H9 (cell line): ENCODE data around the gene CYB5R2. TPM values are rescaled to one million over a fixed set of nuclear protein-coding genes. Genes with fewer than 3 reads are reported as not detected.

Experiments
- DNase-seq: peaks from one replicate; pipeline ENCODE4 v3.0.0-alpha.2; 2017
- H2AFZ ChIP-seq: one replicate; pipeline ENCODE4 v1.6.1; 2013; ENCODE audit warnings: mild to moderate bottlenecking, low read length, control low read depth, moderate library complexity
- H2AK5ac ChIP-seq: 2 replicates; pipeline ENCODE4 v1.6.1; 2013; ENCODE audit warnings: low read length, control low read depth, mixed read lengths; ENCODE audit not compliant: insufficient read length
- H2BK120ac ChIP-seq: one replicate; pipeline ENCODE4 v1.6.1; 2013; ENCODE audit warnings: low read depth, mild to moderate bottlenecking, low read length, control low read depth, inconsistent platforms; ENCODE audit not compliant: poor library complexity, severe bottlenecking
- H2BK12ac ChIP-seq: 2 replicates; pipeline ENCODE4 v1.6.1; 2013; ENCODE audit warnings: low read length, control low read depth, mixed read lengths, low read depth; ENCODE audit not compliant: insufficient read length
- H2BK15ac ChIP-seq: 2 replicates; pipeline ENCODE4 v1.6.1; 2013; ENCODE audit warnings: low read depth, low read length, control low read depth
- H2BK20ac ChIP-seq: one replicate; pipeline ENCODE4 v1.6.1; 2013; ENCODE audit warnings: low read depth, mild to moderate bottlenecking, low read length, control low read depth, inconsistent platforms; ENCODE audit not compliant: poor library complexity, severe bottlenecking
- H2BK5ac ChIP-seq: 2 replicates; pipeline ENCODE4 v1.6.1; 2013; ENCODE audit warnings: low read length, control low read depth, mixed read lengths; ENCODE audit not compliant: insufficient read length
- H3K14ac ChIP-seq: 2 replicates; pipeline ENCODE4 v1.6.1; 2013; ENCODE audit warnings: low read length, control low read depth; ENCODE audit not compliant: insufficient read depth
- H3K18ac ChIP-seq: 2 replicates; pipeline ENCODE4 v1.6.1; 2013; ENCODE audit warnings: low read depth, mild to moderate bottlenecking, mixed read lengths, low read length, control low read depth; ENCODE audit not compliant: insufficient read length
- H3K23ac ChIP-seq: 2 replicates; pipeline ENCODE4 v1.6.1; 2013; ENCODE audit warnings: low read length, control low read depth, mixed read lengths, low read depth; ENCODE audit not compliant: insufficient read length
- H3K23me2 ChIP-seq: 2 replicates; pipeline ENCODE4 v1.6.1; 2013; ENCODE audit warnings: low read depth, mild to moderate bottlenecking, mixed read lengths, low read length, control low read depth; ENCODE audit not compliant: insufficient read length, poor library complexity, severe bottlenecking
- H3K27ac ChIP-seq: 2 replicates; pipeline ENCODE4 v1.5.1; 2013; ENCODE audit warnings: low read length, control low read depth, mixed read lengths, low read depth; ENCODE audit not compliant: insufficient read length
- H3K27me3 ChIP-seq: 2 replicates; pipeline ENCODE4 v1.6.1; 2013; ENCODE audit warnings: low read length, control low read depth, inconsistent platforms; ENCODE audit not compliant: insufficient read depth
- H3K4ac ChIP-seq: 2 replicates; pipeline ENCODE4 v1.6.1; 2013; ENCODE audit warnings: low read depth, mild to moderate bottlenecking, control low read depth, inconsistent platforms, low read length, moderate library complexity
- H3K4me1 ChIP-seq: 2 replicates; pipeline ENCODE4 v1.6.1; 2013; ENCODE audit warnings: low read length, control low read depth, inconsistent platforms; ENCODE audit not compliant: insufficient read depth
- H3K4me2 ChIP-seq: 2 replicates; pipeline ENCODE4 v1.6.1; 2013; ENCODE audit warnings: low read length, control low read depth, mixed read lengths; ENCODE audit not compliant: insufficient read length, insufficient read depth
- H3K56ac ChIP-seq: 2 replicates; pipeline ENCODE4 v1.6.1; 2013; ENCODE audit warnings: low read depth, mild to moderate bottlenecking, mixed read lengths, low read length, control low read depth; ENCODE audit not compliant: insufficient read length
- H3K79me1 ChIP-seq: 2 replicates; pipeline ENCODE4 v1.6.1; 2013; ENCODE audit warnings: low read depth, mild to moderate bottlenecking, moderate library complexity, low read length, control low read depth, inconsistent platforms; ENCODE audit not compliant: insufficient read depth, poor library complexity, severe bottlenecking
- H3K79me2 ChIP-seq: 2 replicates; pipeline ENCODE4 v1.6.1; 2013; ENCODE audit warnings: low read length, control low read depth, inconsistent platforms; ENCODE audit not compliant: insufficient read depth
- H3K9ac ChIP-seq: 2 replicates; pipeline ENCODE4 v1.6.1; 2013; ENCODE audit warnings: low read length, control low read depth, mixed read lengths; ENCODE audit not compliant: insufficient read length; ENCODE audit errors: extremely low read depth
- H3K9me3 ChIP-seq: one replicate; pipeline ENCODE4 v1.6.1; 2013; ENCODE audit warnings: low read depth, low read length, inconsistent platforms; ENCODE audit not compliant: control insufficient read depth
- H3T11ph ChIP-seq: one replicate; pipeline ENCODE4 v1.6.1; 2013; ENCODE audit warnings: mild to moderate bottlenecking, low read length, control low read depth, inconsistent platforms
- H4K20me1 ChIP-seq: one replicate; pipeline ENCODE4 v1.6.1; 2013; ENCODE audit not compliant: control insufficient read depth, insufficient read length, insufficient read depth
- H4K5ac ChIP-seq: 2 replicates; pipeline ENCODE4 v1.6.1; 2013; ENCODE audit warnings: low read depth, mild to moderate bottlenecking, mixed read lengths, low read length, control low read depth; ENCODE audit not compliant: insufficient read length
- H4K8ac ChIP-seq: replicated peaks from 2 replicates; pipeline ENCODE4 v1.6.1; 2013; ENCODE audit warnings: low read length, control low read depth, mixed read lengths, low read depth; ENCODE audit not compliant: insufficient read length
- H4K91ac ChIP-seq: 2 replicates; pipeline ENCODE4 v1.6.1; 2013; ENCODE audit warnings: low read depth, mild to moderate bottlenecking, moderate library complexity, mixed read lengths, low read length, control low read depth; ENCODE audit not compliant: insufficient read length
- H3K27ac Mint-ChIP-seq, 3 experiments: 2 replicates in 2 of 3; 3 replicates in 1 of 3; pipeline ENCODE4 v1.8.0; 2020 to 2021; ENCODE audit warnings: mixed read lengths in 3 of 3, mild to moderate bottlenecking in 1 of 3, moderate library complexity in 1 of 3
- H3K27me3 Mint-ChIP-seq: 2 replicates; pipeline ENCODE4 v1.8.0; 2021; ENCODE audit warnings: low read depth, mild to moderate bottlenecking, moderate library complexity, mixed read lengths
- H3K36me3 Mint-ChIP-seq, 3 experiments: 2 replicates in 2 of 3; 3 replicates in 1 of 3; pipeline ENCODE4 v1.8.0; 2020 to 2021; ENCODE audit warnings: low read depth in 3 of 3, mixed read lengths in 3 of 3; ENCODE audit not compliant: insufficient read depth in 1 of 3
- H3K4me1 Mint-ChIP-seq, 2 experiments: 2 replicates each; pipeline ENCODE4 v1.8.0; 2020; ENCODE audit warnings: mixed read lengths in 2 of 2
- H3K4me3 Mint-ChIP-seq, 2 experiments: 2 replicates in 1 of 2; 3 replicates in 1 of 2; pipeline ENCODE4 v1.8.0; 2020 to 2021; ENCODE audit warnings: mild to moderate bottlenecking in 2 of 2, mixed read lengths in 2 of 2, moderate library complexity in 1 of 2
- H3K9me3 Mint-ChIP-seq, 2 experiments: 2 replicates in 1 of 2; 3 replicates in 1 of 2; pipeline ENCODE4 v1.8.0; 2020; ENCODE audit warnings: mild to moderate bottlenecking in 2 of 2, mixed read lengths in 2 of 2, moderate library complexity in 1 of 2
- CTCF ChIP-seq: fragments of 200-600 bp; sonication (generic); conservative IDR thresholded peaks from 3 replicates; pipeline ENCODE4 v1.8.0; 2021; ENCODE audit warnings: antibody characterized with exemption, mild to moderate bottlenecking
- WGBS: extraction: QIAGEN DNeasy Blood & Tissue Kit; methylation state at CpG from one replicate; pipeline ENCODE4 v1.1.7; 2013; ENCODE audit warnings: missing lambda C conversion rate, low lambda C conversion rate, mixed read lengths; ENCODE audit not compliant: insufficient read length; ENCODE audit errors: extremely low coverage; 5-methylcytosine and 5-hydroxymethylcytosine counted together
- total RNA-seq: library from RNA; stranded (reverse); gene quantifications from 2 replicates; pipeline ENCODE4 v1.2.1, GENCODE V29; 2021

Gene CYB5R2
- total RNA-seq, 1 experiment from 2014 or later = 44.5 TPM

GRCh38 chr11:7636350-7636749, 37.0 kb downstream of the CYB5R2 start:
- TF ChIP-seq CTCF = no peak
- Histone ChIP-seq H2BK120ac (no peak overlapping the region), H3K4ac (no peak overlapping the region), H2BK12ac (no peak overlapping the region), H3K23me2 (no peaks in the 10 kb centered on the region), H3K14ac (no peak overlapping the region), H4K5ac (no peak overlapping the region), H4K20me1 (no peaks in the 10 kb centered on the region), H3K23ac (no peak overlapping the region), H3K4me1 (no peaks in the 10 kb centered on the region), H3T11ph (no peak overlapping the region), H3K27ac (no peak overlapping the region), H3K79me2 (no peaks in the 10 kb centered on the region), H3K4me2 (no peak overlapping the region), H3K79me1 (no peaks in the 10 kb centered on the region), H2BK15ac (no peak overlapping the region), H2BK20ac (no peak overlapping the region), H2AK5ac (no peak overlapping the region), H3K18ac (no peak overlapping the region), H2BK5ac (no peak overlapping the region), H3K9me3 (no peaks in the 10 kb centered on the region), H4K8ac (no peak overlapping the region), H2AFZ (no peak overlapping the region), H4K91ac (no peak overlapping the region), H3K9ac (no peak overlapping the region), H3K56ac (no peak overlapping the region), H3K27me3 (no peaks in the 10 kb centered on the region)
- H3K27me3 Mint-ChIP-seq = no peaks in the 10 kb centered on the region
- H3K9me3 Mint-ChIP-seq = no peaks in the 10 kb centered on the region
- peaks cover 0 to 20% (median 7%) of the 10 kb centered on the region in 3 experiments; a peak in 5 of 7 replicates for H3K36me3 Mint-ChIP-seq
- H3K27ac Mint-ChIP-seq = no peak overlapping the region
- H3K4me3 Mint-ChIP-seq = no peak overlapping the region
- no CpG with 5 or more reads among the region's 6 CpGs for WGBS
- DNase-seq = no peak
- H3K4me1 Mint-ChIP-seq = peaks cover 29 to 33% of the 10 kb centered on the region in 2 experiments
